Glutamatergic neuron (in vitro differentiated cells): ENCODE measurements around the gene NBAS. TPM values are rescaled to one million over a fixed set of nuclear protein-coding genes. Genes with fewer than 3 reads are reported as not detected.
"Not testable (repeated sequence)": the region's sequence is repeated elsewhere in the genome, so short reads cannot be mapped to it uniquely, and the experiment has no call there.

Experiments used
- DNase-seq: peaks from one replicate; pipeline ENCODE4 v3.0.0; 2022
- H3K27ac Mint-ChIP-seq: one replicate; pipeline ENCODE4 v1.8.0; 2020; ENCODE audit warnings: mild to moderate bottlenecking, mixed read lengths, inconsistent platforms; ENCODE audit not compliant: unreplicated experiment
- H3K27me3 Mint-ChIP-seq: one replicate; pipeline ENCODE4 v1.8.0; 2020; ENCODE audit warnings: mild to moderate bottlenecking, moderate library complexity, mixed read lengths, inconsistent platforms; ENCODE audit not compliant: unreplicated experiment
- H3K36me3 Mint-ChIP-seq: one replicate; pipeline ENCODE4 v1.8.0; 2020; ENCODE audit warnings: mild to moderate bottlenecking, mixed read lengths, inconsistent platforms; ENCODE audit not compliant: unreplicated experiment
- H3K4me1 Mint-ChIP-seq: one replicate; pipeline ENCODE4 v1.8.0; 2020; ENCODE audit warnings: mild to moderate bottlenecking, low read depth, mixed read lengths, inconsistent platforms; ENCODE audit not compliant: unreplicated experiment
- H3K4me3 Mint-ChIP-seq: one replicate; pipeline ENCODE4 v1.8.0; 2020; ENCODE audit warnings: mild to moderate bottlenecking, mixed read lengths, inconsistent platforms; ENCODE audit not compliant: unreplicated experiment
- H3K9me3 Mint-ChIP-seq: one replicate; pipeline ENCODE4 v1.8.0; 2020; ENCODE audit warnings: mild to moderate bottlenecking, moderate library complexity, mixed read lengths, inconsistent platforms; ENCODE audit not compliant: unreplicated experiment
- CTCF ChIP-seq: fragments of 200-600 bp; sonication (generic); IDR thresholded peaks from one replicate; pipeline ENCODE4 v1.5.0; 2021; ENCODE audit not compliant: partially characterized antibody, unreplicated experiment
- total RNA-seq: library from RNA; stranded (reverse); fragmentation: NEBNext Ultra II Directional; extraction: Animal tissue kit (Norgen Biotek cat#: 25700); gene quantifications from one replicate; pipeline ENCODE4 v1.2.1, GENCODE V29; 2021; ENCODE audit not compliant: unreplicated experiment

The NBAS gene
- total RNA-seq, 1 donor from 2014 or later = 46.1 TPM

GRCh38 chr2:15253835-15254286 is 307.3 kb downstream of the NBAS start:
- H3K36me3 Mint-ChIP-seq = peaks cover 23% of the 10 kb centered on the region
- H3K4me1 Mint-ChIP-seq = no peaks in the 10 kb centered on the region
- H3K4me3 Mint-ChIP-seq = no peak overlapping the region
- DNase-seq = no peak
- no peaks in the 10 kb centered on the region for H3K9me3 Mint-ChIP-seq
- H3K27ac Mint-ChIP-seq = no peak overlapping the region
- no peak for TF ChIP-seq CTCF
- H3K27me3 Mint-ChIP-seq = peaks cover 2% of the 10 kb centered on the region

- Mint-ChIP-seq H3K36me3 (peaks cover 17% of the 10 kb centered on the region), H3K9me3 (no peaks in the 10 kb centered on the region), H3K27ac (no peak overlapping the region), H3K4me3 (no peak overlapping the region), H3K27me3 (no peaks in the 10 kb centered on the region), H3K4me1 (no peaks in the 10 kb centered on the region)
- no peak for TF ChIP-seq CTCF
- DNase-seq = no peak
Observed at GRCh38 chr2:15253247-15253646, 307.9 kb downstream of the NBAS start.

GRCh38 chr2:15251753-15252152 is 309.4 kb downstream of the NBAS start:
- no peaks in the 10 kb centered on the region for H3K4me1 Mint-ChIP-seq
- H3K27me3 Mint-ChIP-seq = no peaks in the 10 kb centered on the region
- H3K27ac Mint-ChIP-seq = no peak overlapping the region
- DNase-seq = no peak
- TF ChIP-seq CTCF = no peak
- peaks cover under 1% of the 10 kb centered on the region for H3K9me3 Mint-ChIP-seq
- H3K36me3 Mint-ChIP-seq = peaks cover 13% of the 10 kb centered on the region
- no peak overlapping the region for H3K4me3 Mint-ChIP-seq

GRCh38 chr2:15250946-15251345 is 310.2 kb downstream of the NBAS start:
- not testable (repeated sequence) for DNase-seq, H3K4me1 Mint-ChIP-seq, H3K27ac Mint-ChIP-seq, H3K9me3 Mint-ChIP-seq, H3K27me3 Mint-ChIP-seq, H3K4me3 Mint-ChIP-seq
- H3K36me3 Mint-ChIP-seq = peaks cover 13% of the 10 kb centered on the region

GRCh38 chr2:15246870-15247269 is 314.3 kb downstream of the NBAS start:
- H3K4me1 Mint-ChIP-seq = peaks cover 7% of the 10 kb centered on the region

More at GRCh38 chr2:15246870-15247269, 314.3 kb downstream of the NBAS start:
- H3K4me3 Mint-ChIP-seq = no peak overlapping the region
- H3K9me3 Mint-ChIP-seq = peaks cover 3% of the 10 kb centered on the region
- no peaks in the 10 kb centered on the region for H3K27me3 Mint-ChIP-seq
- H3K27ac Mint-ChIP-seq = no peak overlapping the region
- peaks cover 13% of the 10 kb centered on the region for H3K36me3 Mint-ChIP-seq
- DNase-seq = no peak
- TF ChIP-seq CTCF = no peak
